Stimulated activated CD4-positive, alpha-beta T cell treated with anti-CD3 and anti-CD28 coated beads, Interleukin-12 subunit alpha, Interleukin-12 subunit beta, amount 100 ng/mL, for 48 hours (primary cell): ENCODE results near the gene NEK2.
"Not testable (repeated sequence)": the region's sequence is repeated elsewhere in the genome, so short reads cannot be mapped to it uniquely, and the experiment has no call there.

Experiments
- DNase-seq, 3 donors: peaks; one replicate each; pipeline ENCODE4 v3.0.0-alpha.2; 2020; ENCODE audit warnings: low read depth in 2 of 3, low spot score in 1 of 3

The NEK2 gene

DNA sequence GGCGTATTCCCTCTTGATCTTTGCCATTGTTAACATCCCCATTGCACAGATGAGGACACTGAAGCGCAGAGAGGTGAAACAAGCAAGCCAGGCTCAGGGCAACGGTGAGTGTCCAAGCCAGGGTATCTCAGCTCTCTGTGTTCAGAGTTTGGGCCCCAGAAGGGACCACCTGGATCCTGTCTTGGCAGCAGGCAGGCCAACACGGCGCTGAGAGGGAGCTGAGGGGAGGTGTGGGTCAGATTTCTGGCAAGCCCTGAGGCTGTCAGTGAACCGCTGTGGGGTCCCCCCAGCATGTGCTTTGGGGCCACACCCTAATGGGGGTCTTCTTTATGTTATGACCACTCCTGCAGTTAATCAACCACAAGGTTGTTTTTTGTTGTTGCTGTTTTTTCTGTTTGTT, 23.1 kb downstream of the NEK2 start:
- no peak for DNase-seq

DNA sequence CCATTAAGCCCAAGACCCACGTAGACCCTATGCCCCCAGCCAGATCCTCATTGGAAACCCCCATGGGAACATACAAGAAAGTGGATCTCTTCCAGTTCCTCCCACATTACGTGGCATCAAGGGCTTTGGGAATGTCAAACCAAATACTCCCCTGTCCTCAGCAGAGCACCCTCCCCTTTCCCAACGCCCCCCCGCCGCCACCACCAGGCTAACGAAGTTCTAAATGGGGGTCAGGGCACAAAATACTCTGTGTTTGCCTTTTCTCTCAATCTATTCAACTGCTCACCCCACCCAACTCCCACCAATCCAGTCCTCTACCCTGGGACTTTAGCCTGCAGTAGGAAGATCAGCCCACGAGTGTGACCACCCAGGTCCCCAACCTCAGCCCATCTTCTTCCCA, 24.5 kb downstream of the NEK2 start:
- DNase-seq = no peak

- DNase-seq = peak in 1 of 3 donors; percentile 33
Measured at GRCh38 chr1:211648980-211649934, 26.2 kb downstream of the NEK2 start.

DNA sequence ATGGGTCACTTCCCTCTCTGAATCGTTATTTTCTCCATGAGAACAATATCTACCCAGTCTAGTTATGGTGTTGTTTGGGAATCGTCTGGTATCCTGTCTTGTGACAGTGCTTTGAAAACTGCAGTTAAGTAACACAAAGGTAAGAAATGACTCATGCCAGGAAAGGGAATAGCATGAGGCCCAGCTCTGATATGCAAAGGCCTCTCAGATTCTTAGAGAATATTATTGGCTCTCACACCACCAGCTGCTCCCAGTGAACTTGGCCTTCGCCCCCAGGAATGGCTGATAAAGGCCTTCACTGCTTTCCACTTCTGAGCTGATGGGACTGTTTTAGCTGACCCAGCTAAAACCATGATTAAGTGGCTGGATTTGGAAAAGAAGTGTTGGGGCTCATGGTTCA, 27.1 kb downstream of the NEK2 start:
- DNase-seq = no peak

GRCh38 chr1:211647711-211648121, 27.7 kb downstream of the NEK2 start:
- DNase-seq = no peak

DNA sequence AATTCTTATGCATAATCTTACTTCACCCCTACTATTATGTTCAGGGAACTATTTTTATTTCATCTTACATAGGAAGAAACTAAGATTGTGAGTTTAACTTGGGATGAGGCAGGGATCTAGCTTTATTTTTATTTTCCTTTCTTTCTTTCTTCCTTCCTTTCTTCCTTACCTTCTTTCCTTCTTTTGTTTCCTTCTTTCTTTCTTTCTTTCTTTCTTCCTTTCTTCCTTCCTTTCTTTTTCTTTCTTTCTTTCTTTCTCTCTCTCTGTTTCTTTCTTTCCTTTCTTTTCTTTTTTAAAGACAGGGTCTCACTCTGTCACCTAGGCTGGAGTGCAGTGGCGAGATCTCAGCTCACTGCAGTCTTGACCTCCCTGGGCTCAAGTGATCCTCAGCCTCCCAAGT, 28.9 kb downstream of the NEK2 start:
- DNase-seq = no peak

- DNase-seq = not testable (repeated sequence)
Measured at GRCh38 chr1:211645601-211646000, 29.8 kb downstream of the NEK2 start.

DNA sequence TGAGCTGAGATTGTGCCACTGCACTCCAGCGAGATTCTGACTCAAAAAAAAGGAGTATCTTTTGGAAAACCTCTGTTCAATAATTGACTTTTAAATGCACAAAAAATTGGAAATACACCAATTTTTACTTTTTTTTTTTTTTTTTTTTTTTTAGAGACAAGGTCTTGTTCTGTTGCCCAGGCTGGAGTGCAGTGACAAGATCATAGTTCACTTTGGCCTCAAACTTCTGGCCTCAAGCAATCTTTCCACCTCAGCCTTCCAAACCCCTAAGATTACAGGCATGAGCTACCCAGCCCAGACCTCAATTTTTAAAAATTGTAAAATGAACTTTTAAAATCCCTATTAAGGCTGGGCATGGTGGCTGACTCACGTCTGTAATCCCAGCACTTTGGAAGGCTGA, 30.8 kb downstream of the NEK2 start:
- DNase-seq = no peak

DNA sequence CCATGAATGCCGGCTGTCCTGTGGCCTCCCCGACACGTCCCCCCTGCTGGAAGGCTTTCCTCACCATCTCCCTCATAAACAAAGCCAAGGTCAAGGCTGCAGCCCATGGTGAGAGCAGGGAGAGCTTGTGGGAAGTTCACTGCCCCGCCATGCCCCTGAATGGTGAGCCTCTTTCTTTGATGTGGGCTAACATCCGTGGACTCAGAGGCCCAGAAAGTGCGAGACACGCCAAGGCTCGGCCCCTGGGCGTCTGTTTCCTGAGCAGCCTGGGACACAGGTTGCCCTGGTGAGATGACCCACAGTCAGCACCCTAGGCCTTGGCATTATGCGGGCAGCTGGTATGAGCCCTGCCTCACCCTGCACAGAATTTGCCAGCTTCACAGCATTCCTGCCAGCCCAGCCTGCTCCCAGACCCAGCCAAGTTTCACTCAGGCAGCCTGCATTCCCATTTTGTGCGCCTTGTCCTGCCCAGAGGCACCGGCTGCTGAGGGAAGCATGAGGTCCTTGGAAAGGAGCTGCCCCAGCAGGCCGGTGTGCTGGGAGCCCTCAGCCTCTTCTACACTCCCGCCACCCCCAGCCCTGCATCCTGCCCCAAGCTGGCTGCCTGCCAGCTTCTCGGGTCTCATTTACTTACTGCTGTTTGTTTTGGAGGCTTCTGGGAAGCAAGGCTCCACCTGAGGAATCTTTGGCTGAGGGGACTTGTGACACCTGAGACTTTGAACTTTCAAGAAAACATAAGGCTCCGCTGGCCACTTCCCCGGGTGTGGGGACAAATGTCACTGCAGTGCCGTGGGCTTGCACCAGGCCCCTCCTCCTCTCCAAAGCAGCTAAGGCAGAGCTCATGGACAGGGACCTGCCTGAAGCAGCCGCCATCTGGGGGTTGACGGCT, 31.9 kb downstream of the NEK2 start:
- DNase-seq = no peak

- no peak for DNase-seq
Measured at GRCh38 chr1:211642870-211643269, 32.6 kb downstream of the NEK2 start.

GRCh38 chr1:211641942-211642341, 33.5 kb downstream of the NEK2 start:
- DNase-seq = no peak

DNA sequence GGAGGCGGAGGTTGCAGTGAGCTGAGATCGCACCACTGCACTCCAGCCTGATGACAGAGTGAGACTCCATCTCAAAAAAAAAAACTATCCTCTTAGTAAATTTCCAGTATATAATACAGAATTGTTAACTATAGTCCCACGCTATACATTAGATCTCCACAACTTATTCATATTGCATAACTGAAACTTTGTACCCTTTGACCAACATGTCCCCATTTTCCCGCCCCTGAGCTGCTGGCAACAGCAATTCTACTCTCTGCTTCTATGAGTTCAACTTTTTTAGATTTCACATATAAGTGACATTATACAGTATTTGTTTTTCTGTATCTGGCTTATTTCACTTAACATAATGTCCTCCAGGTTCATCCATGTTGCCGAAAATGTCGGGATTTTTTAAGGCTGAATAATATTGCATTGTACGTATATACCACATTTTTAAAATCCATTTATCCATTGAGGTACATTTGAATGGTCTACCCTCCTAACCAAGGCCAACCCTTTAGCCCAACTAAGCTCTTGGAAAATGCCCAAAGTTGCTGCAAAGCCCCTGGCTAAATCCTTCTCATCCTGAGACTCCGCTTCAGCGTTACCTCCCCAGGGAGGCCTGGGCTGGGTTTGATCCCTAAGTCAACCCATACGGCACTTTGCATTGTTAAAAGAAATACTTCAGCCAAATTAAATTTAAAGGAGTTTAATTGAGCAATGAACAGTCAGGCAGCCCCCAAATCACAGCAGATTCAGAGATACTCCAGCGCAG, 34.2 kb downstream of the NEK2 start:
- DNase-seq = no peak

DNA sequence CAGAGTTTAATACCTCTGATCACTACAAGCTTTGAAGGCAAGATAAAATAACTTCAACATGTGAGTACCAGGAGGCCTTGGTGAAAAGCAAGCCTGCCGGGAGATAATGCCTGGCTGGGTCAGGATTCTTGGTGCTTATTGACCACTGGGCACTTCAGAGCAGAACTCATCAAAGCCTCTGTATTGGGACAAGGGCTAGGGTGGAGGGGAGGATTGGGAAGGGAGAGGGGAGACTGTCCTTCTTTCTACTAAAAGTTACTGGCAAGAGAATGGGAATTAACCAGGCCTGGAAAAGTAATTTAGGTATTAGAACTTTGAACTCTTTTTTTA, 35.2 kb downstream of the NEK2 start:
- DNase-seq = no peak

DNA sequence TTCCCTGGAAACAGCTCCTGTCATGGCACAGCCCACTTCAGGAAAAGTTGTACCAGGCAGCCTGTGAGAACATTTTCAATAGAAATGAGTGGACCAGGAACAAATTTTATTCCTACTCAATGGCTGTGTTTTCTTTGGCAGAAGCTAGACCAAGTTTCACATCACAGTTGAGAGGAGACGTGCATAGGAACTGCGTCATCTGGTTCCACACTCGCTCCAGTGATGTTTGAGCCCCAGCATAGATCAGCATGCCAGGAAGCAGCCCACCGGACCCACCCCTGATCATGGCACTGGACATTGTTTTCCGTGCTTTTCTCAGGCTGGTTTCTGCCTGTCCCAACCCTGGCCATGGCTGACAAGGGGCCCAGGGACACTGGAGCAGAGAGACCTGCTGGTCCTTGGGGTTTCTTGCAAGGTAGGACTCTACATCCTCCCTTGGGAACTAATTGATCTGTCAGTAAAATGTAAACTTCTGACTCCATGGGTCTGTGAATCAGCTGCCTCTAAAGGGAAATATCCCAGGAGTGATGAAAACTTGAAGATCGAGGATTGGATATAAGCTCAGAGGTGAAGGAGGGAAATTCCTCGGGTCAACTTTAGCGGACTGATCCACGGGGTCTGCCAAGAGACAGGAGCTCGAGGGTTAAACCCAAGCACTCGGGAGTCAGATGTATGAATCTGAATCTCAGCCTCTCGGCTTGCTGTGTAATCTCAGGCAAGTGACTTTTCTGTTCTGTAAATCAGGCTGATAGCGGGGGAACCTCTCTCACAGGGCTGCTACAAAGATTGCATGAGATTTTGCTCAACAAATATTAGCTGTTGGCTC, 35.7 kb downstream of the NEK2 start:
- no peak for DNase-seq

DNA sequence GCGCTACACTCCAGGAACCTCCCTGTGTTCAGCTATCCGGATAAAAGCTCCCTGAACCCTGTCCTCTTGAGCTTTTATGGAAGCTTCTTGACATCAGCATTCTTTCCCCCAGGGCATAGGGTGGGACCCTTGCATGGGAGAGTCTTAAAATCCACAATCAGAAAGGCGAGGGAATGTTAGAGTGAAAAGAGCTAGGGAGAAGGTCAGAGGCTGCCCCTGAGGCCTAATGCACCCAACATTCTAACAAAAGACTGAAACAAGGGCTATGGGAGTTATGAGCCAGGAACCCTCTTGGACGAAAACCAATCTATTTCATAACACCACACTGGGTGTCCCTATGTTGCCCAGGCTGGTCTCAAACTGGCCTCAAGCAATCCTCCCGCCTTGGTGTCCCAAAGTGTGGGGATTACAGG, 36.7 kb downstream of the NEK2 start:
- DNase-seq = no peak

DNA sequence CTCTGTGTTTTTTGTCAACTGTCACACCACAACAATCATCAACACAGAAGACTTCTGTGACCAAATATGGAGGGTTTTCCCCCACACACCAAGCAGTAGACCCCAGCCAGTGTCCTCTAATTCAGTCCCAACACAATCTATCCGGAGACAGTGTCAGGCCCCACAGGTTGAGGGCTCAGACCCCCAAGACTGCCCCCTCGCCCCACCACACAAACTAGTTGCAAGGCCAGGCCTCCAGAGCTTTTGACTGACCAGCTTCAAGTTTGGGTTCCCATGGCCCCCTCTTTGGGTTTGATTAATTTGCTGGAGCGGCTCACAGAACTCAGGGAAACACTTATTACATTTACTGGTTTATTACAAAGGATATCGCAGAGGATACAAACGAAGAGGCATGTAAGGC, 37.2 kb downstream of the NEK2 start:
- DNase-seq = no peak

DNA sequence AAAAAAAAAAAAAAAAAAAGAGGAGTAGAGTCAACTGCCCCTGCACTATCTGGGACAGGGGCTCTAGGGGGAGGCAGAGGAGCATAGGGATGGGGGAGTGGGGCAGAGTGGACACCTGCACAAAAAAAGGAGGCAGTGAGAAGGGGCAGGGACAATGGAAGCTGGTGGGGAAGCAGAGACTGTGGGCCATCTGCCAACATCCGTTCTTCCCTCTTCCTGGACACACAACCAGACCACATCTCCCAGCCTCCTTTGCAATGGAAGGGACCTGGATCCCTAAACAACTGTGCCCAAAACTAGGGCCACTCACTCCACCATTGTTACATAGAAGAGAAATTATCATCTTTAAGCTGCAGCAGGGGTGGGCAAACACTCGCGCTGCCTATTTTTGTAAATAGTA, 38.4 kb downstream of the NEK2 start:
- DNase-seq = no peak

DNA sequence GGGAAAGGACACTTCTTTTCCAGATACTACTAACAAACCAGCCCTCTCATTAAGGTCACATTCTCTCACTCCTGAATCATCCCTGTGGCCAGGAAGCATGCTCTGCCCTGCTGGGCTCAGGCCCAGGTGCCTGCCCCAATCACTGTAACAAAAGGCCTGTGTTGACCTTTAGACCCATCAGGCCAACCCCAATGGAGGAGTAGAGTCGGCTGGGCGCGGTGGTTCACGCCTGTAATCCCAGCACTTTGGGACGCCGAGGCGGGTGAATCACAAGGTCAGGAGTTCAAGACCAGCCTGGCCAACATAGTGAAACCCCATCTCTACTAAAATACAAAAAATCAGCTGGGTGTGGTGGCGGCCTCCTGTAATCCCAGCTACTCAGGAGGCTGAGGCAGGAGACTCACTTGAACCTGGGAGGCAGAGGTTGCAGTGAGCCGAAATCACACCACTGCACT, 38.8 kb downstream of the NEK2 start:
- not testable (repeated sequence) for DNase-seq

DNA sequence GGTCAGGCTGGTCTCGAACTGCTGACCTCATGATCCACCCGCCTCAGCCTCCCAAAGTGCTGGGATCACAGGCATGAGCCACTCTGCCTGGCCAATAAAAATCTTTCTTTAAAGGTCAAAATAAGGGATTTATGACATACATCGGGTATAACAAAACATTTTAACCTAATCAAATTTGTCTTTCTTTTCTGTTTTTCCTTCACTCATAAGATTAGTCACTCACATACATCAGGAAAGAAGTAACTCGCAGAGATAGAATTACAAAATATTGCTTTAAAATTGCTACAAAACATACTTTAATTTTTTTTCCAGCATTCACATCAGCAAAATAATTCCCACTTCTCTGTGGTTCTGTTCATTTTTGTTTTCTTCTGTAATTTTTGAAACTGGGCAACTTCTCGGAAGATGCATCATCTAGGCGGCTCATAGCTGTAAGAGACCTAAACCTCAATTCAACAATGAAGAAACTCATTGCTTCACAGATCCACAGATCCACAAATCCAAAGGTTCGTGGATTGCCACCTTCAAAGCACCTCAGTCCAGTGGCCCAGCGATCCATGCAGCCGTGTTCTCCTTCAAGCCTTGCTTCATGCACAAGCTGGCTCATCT, 39.7 kb downstream of the NEK2 start:
- DNase-seq = no peak

GRCh38 chr1:211634931-211635330, 40.5 kb downstream of the NEK2 start:
- DNase-seq = no peak
